Fibroblast of lung (primary cell): Measurements from ENCODE around the gene ARL5C. TPM values are rescaled to one million over a fixed set of nuclear protein-coding genes. Genes with fewer than 3 reads are reported as not detected.
"Not testable (repeated sequence)": the region's sequence is repeated elsewhere in the genome, so short reads cannot be mapped to it uniquely, and the experiment has no call there.

ENCODE experiments used
- DNase-seq, 2 donors: peaks; one replicate each; pipeline versions ENCODE4 v3.0.0 to v3.0.0-alpha.2; 2010; ENCODE audit warnings: low read depth in 2 of 2
- H2AFZ ChIP-seq: 2 replicates; pipeline ENCODE4 v1.5.1; 2012; ENCODE audit warnings: low read length, control low read depth, inconsistent platforms
- H3K27ac ChIP-seq: 2 replicates; pipeline ENCODE4 v1.5.1; 2011; ENCODE audit warnings: low read length, control low read depth; ENCODE audit not compliant: insufficient read depth
- H3K27me3 ChIP-seq: 2 replicates; pipeline ENCODE4 v1.5.1; 2011; ENCODE audit warnings: mild to moderate bottlenecking, low read length; ENCODE audit not compliant: control insufficient read depth, insufficient read depth
- H3K36me3 ChIP-seq: 2 replicates; pipeline ENCODE4 v1.5.1; 2011; ENCODE audit warnings: low read length; ENCODE audit not compliant: control insufficient read depth, insufficient read depth
- H3K4me1 ChIP-seq: 2 replicates; pipeline ENCODE4 v1.5.1; 2011; ENCODE audit warnings: low read length; ENCODE audit not compliant: control insufficient read depth, insufficient read depth; ENCODE audit errors: extremely low read depth
- H3K4me2 ChIP-seq: 2 replicates; pipeline ENCODE4 v1.5.1; 2011; ENCODE audit warnings: low read length, control low read depth; ENCODE audit not compliant: insufficient read depth; ENCODE audit errors: extremely low read depth
- H3K4me3 ChIP-seq, 4 experiments: fragments of 200-600 bp in 1 of 4; sonication (generic) in 1 of 4; replicated peaks in 1 of 4; 2 replicates each; pipeline ENCODE4 v1.5.1; 2011 to 2016; ENCODE audit warnings: low read length in 4 of 4, low read depth in 3 of 4, mild to moderate bottlenecking in 3 of 4, control low read depth in 2 of 4, inconsistent platforms in 1 of 4, mixed read lengths in 1 of 4; ENCODE audit not compliant: insufficient read depth in 1 of 4; ENCODE audit errors: control extremely low read depth in 1 of 4
- H3K79me2 ChIP-seq: 2 replicates; pipeline ENCODE4 v1.5.1; 2012; ENCODE audit warnings: mild to moderate bottlenecking, low read length, inconsistent platforms; ENCODE audit not compliant: control insufficient read depth, insufficient read depth
- H3K9ac ChIP-seq: 2 replicates; pipeline ENCODE4 v1.5.1; 2011; ENCODE audit warnings: mild to moderate bottlenecking, low read length, control low read depth; ENCODE audit not compliant: insufficient read depth
- H3K9me3 ChIP-seq: 2 replicates; pipeline ENCODE4 v1.5.1; 2012; ENCODE audit warnings: low read depth, low read length; ENCODE audit not compliant: control insufficient read depth, insufficient read depth
- H4K20me1 ChIP-seq: 2 replicates; pipeline ENCODE4 v1.5.1; 2011; ENCODE audit warnings: low read length; ENCODE audit not compliant: control insufficient read depth, insufficient read depth; ENCODE audit errors: extremely low read depth
- CTCF ChIP-seq, 2 donors: IDR thresholded peaks in 1 of 2; conservative IDR thresholded peaks in 1 of 2; 1 replicate in 1 of 2; 2 replicates in 1 of 2; pipeline ENCODE4 v1.5.1; 2011 to 2012; ENCODE audit warnings: low read length in 2 of 2, control low read depth in 1 of 2, inconsistent platforms in 1 of 2, low read depth in 1 of 2, mild to moderate bottlenecking in 1 of 2
- EZH2 ChIP-seq: IDR thresholded peaks from 2 replicates; pipeline ENCODE4 v1.5.1; 2012; ENCODE audit warnings: low read length, control low read depth, mild to moderate bottlenecking; ENCODE audit errors: missing control alignments
- polyA plus RNA-seq, 2 donors: library from polyadenylated mRNA; depleted of rRNA in 1 of 2; stranded (reverse) in 1 of 2; unstranded in 1 of 2; fragments of >200 nt; gene quantifications; 2 replicates each; pipeline ENCODE4 v1.2.1, GENCODE V29; 2011 to 2012; ENCODE audit warnings: missing spikeins in 1 of 2
- total RNA-seq: library from RNA; depleted of rRNA; stranded (reverse); fragments of >200 nt; gene quantifications from 2 replicates; pipeline ENCODE4 v1.2.1, GENCODE V29; 2014

ARL5C gene
- total and polyA plus RNA-seq, 2 donors (not counting 1 experiment from before 2014, with no cell fraction given), result not detected

- H2AFZ ChIP-seq, result no peak overlapping the region
- H3K4me1 ChIP-seq, result no peaks in the 10 kb centered on the region
- no peak overlapping the region for H3K27ac ChIP-seq
- no peak overlapping the region for H3K4me2 ChIP-seq
- no peak for DNase-seq
- no peak for TF ChIP-seq EZH2
- no peak for TF ChIP-seq CTCF (conservative IDR thresholded peaks at IDR 0.05 in 1 of 2, IDR thresholded peaks at IDR 0.05 in 1 of 2; ENCODE audit: low read depth in 1 of 2, low read length in 2 of 2)
- no peaks in the 10 kb centered on the region for H3K9me3 ChIP-seq
- no peaks in the 10 kb centered on the region for H3K36me3 ChIP-seq
- H3K9ac ChIP-seq, result no peak overlapping the region
- no peak overlapping the region for H3K4me3 ChIP-seq
- H3K79me2 ChIP-seq, result no peaks in the 10 kb centered on the region
- H3K27me3 ChIP-seq, result no peaks in the 10 kb centered on the region
- H4K20me1 ChIP-seq, result no peaks in the 10 kb centered on the region
These were observed 43.0 kb downstream of the ARL5C start for GRCh38 chr17:39122991-39123390.

- H3K9me3 ChIP-seq, H3K4me2 ChIP-seq, H3K4me1 ChIP-seq, H3K79me2 ChIP-seq, H3K27ac ChIP-seq, H2AFZ ChIP-seq, H4K20me1 ChIP-seq, H3K4me3 ChIP-seq, H3K36me3 ChIP-seq, DNase-seq, H3K27me3 ChIP-seq, H3K9ac ChIP-seq: not testable (repeated sequence)
These were observed 44.0 kb downstream of the ARL5C start for GRCh38 chr17:39121919-39122318.

GRCh38 chr17:39118674-39119419 lies 47.1 kb downstream of the ARL5C start:
- TF ChIP-seq EZH2, result no peak
- DNase-seq, result no peak
- Histone ChIP-seq H3K36me3 (no peaks in the 10 kb centered on the region), H3K4me3 (no peak overlapping the region), H3K27ac (no peak overlapping the region), H4K20me1 (no peaks in the 10 kb centered on the region), H3K27me3 (no peaks in the 10 kb centered on the region), H3K9me3 (no peaks in the 10 kb centered on the region), H3K4me2 (no peak overlapping the region), H3K9ac (no peak overlapping the region), H3K4me1 (peaks cover 13% of the 10 kb centered on the region), H3K79me2 (no peaks in the 10 kb centered on the region), H2AFZ (no peak overlapping the region)

- Histone ChIP-seq H3K4me3 (no peak overlapping the region), H3K27me3 (no peaks in the 10 kb centered on the region), H3K27ac (no peak overlapping the region), H3K79me2 (no peaks in the 10 kb centered on the region), H3K4me1 (peaks cover 13% of the 10 kb centered on the region), H3K9me3 (no peaks in the 10 kb centered on the region), H2AFZ (no peak overlapping the region), H3K36me3 (no peaks in the 10 kb centered on the region), H3K4me2 (no peak overlapping the region), H3K9ac (no peak overlapping the region), H4K20me1 (no peaks in the 10 kb centered on the region)
- no peak for TF ChIP-seq EZH2
- TF ChIP-seq CTCF (conservative IDR thresholded peaks at IDR 0.05 in 1 of 2, IDR thresholded peaks at IDR 0.05 in 1 of 2; ENCODE audit: low read depth in 1 of 2, low read length in 2 of 2), result no peak
- DNase-seq, result no peak
These were observed 49.7 kb downstream of the ARL5C start for GRCh38 chr17:39116224-39116623.
